ENCODE results near the gene FKBP5.
"Not testable (repeated sequence)": the region's sequence is repeated elsewhere in the genome, so short reads cannot be mapped to it uniquely, and the experiment has no call there.

Gene FKBP5

DNA sequence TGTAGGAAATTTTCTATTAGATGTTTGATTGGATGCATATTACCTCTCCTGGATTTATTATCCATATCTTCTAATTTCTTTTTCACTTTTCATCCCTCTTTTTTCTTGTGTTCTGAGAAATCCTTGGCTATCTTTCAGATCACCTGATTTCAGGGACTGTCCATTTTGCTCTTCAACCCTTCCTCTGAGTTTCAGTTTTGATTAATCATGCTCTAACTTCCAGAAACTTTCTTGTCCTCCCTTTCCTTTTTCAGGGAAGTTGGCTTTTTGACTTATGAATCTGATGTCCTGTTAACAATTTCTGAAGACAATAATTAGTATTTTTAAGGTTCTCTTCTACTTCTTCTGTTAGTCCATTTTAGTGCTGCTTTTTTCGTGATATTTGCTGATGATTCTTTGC, 79.1 kb downstream of the FKBP5 start:
- DNase-seq (ENCODE audit: low read depth): no peak

GRCh38 chr6:35607517-35608233, 81.0 kb downstream of the FKBP5 start:
- DNase-seq (ENCODE audit: low read depth): no peak

DNA sequence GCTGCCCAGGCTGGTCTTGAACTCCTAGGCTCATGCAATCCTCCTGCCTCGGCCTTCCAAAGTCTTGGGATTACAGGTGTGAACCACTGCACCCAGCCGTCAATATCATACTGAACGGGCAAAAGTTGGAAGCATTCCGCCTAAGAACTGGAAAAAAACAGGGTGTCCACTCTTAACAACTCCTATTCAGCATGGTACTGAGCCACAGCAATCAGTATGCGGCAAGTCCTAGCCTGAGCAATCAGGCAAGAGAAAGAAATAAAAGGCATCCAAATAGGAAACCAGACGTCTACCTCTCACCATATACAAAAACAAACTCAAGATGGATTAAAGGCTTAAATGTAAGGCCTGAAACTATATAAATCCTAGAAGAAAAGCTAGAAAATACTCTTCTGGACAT, 83.1 kb downstream of the FKBP5 start:
- DNase-seq (ENCODE audit: low read depth): no peak

DNA sequence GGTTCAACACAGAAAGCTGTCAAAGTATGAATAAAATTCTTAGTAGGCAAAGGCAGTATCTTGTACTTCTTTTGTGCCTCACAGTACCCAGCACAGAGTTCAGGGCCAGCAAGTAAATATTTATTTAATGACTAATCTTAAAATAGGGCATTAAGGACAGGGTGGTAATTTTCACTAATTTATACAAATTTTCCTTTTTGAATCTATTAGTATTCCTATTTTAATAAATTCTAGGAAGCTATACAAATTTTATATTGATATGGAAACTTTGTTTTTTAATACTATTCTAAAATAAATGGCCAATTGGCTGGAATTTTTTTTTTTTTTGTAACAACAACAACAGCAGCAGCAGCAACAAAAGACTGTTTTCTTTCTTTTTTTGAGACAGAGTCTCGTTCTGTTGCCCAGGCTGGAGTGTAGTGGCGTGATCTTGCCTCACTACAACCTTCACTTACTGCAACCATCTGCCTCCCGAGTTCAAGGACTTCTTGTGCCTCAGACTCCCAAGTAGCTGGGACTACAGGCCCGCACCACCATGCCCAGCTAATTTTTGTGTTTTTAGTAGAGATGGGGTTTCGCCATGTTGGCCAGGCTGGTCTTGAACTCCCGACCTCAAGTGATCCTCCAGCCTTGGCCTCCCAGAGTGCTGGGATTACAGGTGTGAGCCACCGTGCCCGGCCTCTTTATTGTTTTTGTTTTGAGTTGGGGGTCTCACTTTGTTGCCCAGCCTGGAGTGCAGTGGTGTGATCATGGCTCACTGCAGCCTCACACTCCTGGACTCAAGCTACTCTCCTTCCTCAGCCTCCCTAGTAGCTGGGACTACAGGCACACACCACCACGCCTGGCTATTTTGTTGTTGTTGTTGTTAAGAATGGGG, 85.2 kb downstream of the FKBP5 start:
- no peak for DNase-seq (ENCODE audit: low read depth)

DNA sequence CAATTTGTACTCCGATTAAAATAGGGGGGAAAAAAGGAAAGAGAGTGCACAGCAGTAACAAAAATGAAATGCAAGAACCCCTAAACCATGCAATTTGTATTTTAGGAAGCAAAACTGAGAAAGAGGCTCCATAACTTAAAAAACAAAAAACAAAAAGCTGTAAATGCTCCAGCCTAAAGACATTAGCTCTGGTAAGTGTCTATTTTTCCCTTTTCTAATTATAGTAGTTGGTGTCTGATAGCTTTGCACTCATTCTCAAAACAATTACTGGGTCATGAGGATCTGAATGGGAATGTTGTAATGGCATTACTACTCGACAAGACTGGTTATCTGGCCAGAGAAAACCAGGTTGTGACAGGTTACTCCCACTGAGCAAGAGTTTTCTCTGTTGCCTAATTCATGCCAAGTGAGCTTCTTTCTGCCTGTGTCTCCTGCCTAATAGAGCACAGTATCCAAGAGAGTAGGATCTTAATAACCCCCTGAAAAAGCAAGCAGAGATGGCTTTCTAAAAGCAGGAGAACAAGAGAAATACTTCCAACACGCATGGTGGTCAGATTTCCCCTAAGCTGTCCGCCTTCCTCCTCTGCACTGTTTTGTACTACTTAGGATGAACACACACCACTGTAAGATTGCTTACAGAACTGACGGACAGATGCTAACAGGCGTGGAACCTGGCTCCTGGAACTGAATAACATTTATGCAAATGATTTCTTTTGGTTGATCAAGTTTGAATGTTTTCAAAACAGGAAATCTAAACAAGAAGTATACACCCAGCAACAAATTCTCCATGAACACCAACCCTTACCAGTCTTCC, 86.4 kb downstream of the FKBP5 start:
- DNase-seq (ENCODE audit: low read depth): no peak

- DNase-seq (ENCODE audit: low read depth): peak; percentile 44
Observed at GRCh38 chr6:35601331-35602132, 87.2 kb downstream of the FKBP5 start.

DNA sequence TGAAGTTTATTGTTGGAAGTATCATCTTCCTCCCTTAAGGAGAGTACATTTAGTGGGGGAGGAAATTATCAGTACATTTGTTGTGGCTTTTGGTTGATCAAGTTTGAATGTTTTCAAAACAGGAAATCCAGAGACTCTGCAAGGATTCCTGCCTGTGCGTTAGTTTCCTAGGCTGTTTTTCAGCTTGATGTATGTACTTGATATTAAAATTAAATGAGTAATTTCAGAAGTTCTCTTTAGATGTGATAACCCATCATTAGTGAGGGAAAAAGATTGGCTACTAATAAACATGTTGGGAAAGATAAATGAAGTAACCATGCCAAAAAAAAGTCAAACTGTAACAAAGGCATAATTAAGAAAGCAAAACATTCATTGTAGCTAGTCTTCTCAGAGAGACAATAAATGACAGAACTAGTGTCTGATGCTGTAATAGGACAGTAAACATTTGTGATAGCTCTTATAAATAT, 88.0 kb downstream of the FKBP5 start:
- DNase-seq (ENCODE audit: low read depth): no peak

DNA sequence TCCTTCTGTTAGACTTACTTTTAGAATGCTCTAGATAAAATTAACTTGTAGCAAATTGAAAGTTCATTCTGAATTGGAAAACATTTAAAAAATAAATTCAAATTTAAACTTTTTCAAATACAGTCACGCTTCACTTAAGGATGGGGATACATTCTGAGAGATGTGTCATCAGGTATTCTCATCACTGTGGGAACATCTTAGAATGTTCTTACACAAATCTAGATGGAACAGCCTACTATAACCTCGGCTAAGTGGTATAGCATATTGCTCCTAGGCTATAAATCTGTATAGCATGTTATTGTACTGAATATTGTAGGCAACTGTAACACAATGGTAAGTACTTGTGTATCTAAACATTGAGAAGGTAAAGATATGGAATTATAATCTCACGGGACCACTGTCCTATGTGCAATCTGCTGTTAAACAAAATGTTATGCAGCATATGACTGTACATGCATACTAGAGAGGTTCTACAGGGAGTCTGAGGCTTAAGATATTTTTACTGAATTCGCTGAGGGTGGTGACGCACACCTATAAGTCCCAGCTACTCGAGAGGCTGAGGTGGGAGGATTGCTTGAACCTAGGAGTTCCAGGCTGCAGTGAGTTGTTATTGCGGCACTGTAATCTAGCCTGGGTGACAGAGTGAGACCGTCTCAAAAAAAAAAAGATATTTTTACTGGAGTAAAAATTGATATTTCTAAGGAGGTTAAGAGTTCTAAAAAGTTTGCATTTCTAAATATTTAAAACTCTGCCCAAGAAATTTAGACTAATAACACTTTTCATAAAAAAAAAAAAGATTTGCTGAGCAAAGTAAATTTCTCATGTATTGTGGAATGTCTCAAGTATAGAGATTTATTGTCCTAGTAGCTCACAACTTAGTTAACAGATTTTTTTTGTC, 88.7 kb downstream of the FKBP5 start:
- no peak for DNase-seq (ENCODE audit: low read depth)

GRCh38 chr6:35598621-35599020, 90.1 kb downstream of the FKBP5 start:
- DNase-seq (ENCODE audit: low read depth): not testable (repeated sequence)

- DNase-seq (ENCODE audit: low read depth): peak; percentile 72
Observed at GRCh38 chr6:35596448-35597442, 92.0 kb downstream of the FKBP5 start.

DNA sequence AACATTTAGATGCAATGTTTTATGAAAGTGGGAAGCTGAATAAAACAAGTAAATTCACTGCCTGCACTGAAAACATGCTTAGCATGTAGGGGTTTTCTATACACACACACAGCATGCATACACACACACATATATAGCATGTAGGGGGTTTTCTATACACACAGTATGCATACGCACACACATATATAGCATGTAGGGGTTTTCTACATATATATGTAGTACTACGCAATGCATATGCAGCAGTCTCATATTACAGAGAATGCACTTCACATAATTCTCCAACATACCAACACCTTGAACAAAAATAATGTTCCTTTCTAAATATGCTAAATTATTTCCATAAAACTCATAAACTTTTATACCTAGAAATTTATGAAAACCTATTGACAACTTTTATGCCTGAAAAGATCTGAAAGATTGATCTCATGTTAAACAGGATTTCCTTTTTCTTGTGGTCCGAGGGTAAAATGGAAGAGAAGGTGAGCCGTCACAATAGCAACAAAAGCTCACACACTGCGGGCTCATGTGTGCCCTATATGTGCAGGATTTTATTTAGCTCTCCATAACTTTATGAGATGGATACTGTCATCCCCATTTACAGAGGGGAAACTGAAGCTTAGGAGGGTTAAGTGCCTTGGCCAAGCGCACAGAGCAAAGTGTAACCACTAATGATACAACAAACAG, 94.1 kb downstream of the FKBP5 start:
- no peak for DNase-seq (ENCODE audit: low read depth)

GRCh38 chr6:35592178-35592577, 96.5 kb downstream of the FKBP5 start:
- no peak for DNase-seq (ENCODE audit: low read depth)

DNA sequence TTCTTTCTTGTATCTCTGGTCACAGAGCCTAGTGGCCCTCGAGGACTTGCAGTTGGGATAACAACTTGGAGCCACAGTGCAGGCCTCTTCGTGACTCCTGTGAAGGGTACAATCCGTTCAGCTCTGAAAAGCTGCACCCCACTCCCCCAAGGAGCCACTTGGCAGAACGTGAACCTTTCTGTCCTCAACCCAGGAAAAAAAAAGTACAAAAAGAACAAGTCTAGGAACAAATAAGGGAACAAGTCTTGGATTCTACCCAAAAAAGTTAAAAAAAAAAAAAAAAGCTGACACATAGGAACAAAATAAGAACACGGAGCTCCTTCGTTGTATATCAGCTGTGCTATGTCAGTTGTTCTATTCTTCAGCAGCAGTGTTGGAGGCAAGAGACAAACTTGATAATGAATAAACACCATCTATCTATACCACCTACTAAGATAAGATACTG, 98.1 kb downstream of the FKBP5 start:
- DNase-seq (ENCODE audit: low read depth): no peak

DNA sequence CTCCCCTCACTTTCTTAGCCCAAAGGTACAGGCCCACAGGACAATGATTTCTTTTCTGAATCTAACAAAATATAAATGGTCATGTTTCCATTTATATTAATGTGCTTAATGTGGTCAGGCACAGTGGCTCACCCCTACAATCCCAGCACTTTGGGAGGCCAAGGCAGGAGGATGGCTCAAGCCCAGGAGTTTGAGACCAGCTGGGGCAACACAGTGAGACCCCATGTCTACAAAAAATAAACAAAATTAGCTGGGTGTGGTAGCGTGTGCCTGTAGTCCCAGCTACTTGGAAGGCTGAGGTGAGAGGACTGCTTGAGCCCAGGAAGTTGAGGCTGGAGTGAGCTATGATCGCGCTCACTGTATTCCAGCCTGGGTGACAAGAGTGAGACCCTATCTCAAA, 98.8 kb downstream of the FKBP5 start:
- DNase-seq (ENCODE audit: low read depth): no peak

DNA sequence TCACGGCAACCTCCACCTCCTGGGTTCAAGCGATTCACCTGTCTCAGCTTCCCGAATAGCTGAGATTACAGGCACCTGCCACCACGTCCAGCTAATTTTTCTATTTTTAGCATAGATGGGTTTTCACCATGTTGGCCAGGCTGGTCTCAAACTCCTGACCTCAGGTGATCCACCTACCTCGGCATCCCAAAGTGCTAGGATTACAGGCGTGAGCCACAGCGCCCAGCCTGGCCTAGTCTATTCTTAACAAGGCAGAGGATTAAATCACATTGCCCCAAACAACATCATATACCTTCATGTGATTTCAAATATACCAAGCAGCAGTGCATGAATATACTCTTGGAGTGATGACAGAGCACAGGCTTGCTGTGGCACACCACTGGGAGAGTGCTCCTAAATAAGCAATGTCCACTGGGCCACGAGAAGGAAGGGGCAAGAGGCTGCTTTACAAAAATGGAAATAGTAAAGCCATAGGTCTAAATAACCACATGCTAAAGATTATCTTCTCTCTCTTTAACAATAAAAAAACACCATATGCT, 99.4 kb downstream of the FKBP5 start:
- no peak for DNase-seq (ENCODE audit: low read depth)

GRCh38 chr6:35587167-35587566, 101.5 kb downstream of the FKBP5 start:
- no peak for DNase-seq (ENCODE audit: low read depth)

- no peak for DNase-seq (ENCODE audit: low read depth)
Observed at GRCh38 chr6:35586542-35586941, 102.2 kb downstream of the FKBP5 start.

DNA sequence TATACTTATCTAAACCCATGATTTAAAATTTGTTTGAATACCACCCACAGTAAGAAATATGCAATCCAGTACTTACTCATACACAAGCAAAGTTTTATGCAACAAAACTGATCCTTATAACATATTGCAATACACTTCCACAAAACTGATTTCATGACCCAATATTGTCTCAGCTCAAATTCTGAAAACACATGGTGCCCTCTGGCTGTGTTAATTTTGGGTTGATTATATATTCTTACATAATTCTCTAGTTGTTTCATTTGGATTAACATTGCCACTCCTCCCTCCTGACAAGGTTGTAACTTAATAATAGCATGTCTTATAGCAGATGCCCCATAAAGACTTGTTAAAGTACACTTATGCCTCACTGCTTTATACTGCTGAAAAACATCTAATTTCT, 103.1 kb downstream of the FKBP5 start:
- DNase-seq (ENCODE audit: low read depth): no peak

Measured in stromal cell of bone marrow (primary cell).